GM18951 (cell line): ENCODE data around the gene ATRIP.
A peak's percentile ranks its signal among the peaks of the same experiment; 100 is the strongest.
"Not testable (repeated sequence)": the region's sequence is repeated elsewhere in the genome, so short reads cannot be mapped to it uniquely, and the experiment has no call there.

Source experiments
- POLR2A ChIP-seq: IDR thresholded peaks from 4 replicates; pipeline ENCODE4 v1.6.1; 2011; ENCODE audit warnings: mild to moderate bottlenecking; ENCODE audit not compliant: insufficient read length, insufficient read depth; ENCODE audit errors: extremely low read depth
- in situ Hi-C: fragments of 300-500 bp; cut with MboI; formaldehyde crosslinking; loops from one replicate; pipeline ENCODE4 v1.12.0; 2022; ENCODE audit warnings: low sequenced_read_pairs, mixed read lengths, inconsistent platforms; ENCODE audit not compliant: unreplicated experiment

The ATRIP gene

DNA sequence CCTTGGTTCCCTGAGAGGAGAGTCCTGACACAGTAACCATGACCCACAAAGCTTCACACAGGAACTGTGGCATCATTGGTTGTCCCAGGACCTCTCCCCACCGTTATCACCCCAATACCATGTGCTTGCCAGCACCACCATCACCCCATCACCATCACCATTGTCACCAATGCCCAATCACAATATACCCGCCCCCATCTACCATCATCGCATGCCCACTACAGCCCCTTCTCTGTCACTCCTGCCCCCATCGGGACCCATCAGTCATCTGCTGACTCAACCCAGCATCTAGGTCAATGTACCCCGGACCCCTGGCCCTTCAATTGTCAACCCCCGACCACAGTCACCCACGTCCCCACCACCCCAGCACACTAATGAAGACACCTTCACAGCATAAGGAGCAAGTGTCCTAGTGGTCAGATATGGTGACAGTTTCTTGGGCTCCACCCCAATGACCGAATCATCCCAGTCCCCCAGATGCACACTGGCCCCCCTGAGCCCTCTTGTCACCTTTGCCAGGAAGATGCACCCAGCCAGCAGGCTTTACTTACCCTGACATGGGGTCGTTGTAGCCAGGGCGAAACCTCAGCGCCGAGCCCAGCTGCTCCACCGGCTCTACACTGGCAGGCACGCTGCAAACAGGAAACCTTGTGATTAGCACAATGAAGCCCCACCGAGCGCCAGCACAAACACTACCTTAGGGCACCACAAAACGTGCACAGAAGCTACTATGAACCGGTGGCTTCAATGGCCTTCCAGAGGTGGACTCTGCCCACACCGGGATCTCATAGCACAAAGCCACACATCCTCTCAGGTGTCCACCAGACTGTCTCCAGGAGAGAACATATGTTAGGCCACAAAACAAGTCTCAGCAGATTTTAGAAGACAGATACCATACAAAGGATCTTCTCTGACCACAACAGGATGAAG, 32.4 kb downstream of the ATRIP start:
- in situ Hi-C loops, result no loop called here
- TF ChIP-seq POLR2A, result no peak

DNA sequence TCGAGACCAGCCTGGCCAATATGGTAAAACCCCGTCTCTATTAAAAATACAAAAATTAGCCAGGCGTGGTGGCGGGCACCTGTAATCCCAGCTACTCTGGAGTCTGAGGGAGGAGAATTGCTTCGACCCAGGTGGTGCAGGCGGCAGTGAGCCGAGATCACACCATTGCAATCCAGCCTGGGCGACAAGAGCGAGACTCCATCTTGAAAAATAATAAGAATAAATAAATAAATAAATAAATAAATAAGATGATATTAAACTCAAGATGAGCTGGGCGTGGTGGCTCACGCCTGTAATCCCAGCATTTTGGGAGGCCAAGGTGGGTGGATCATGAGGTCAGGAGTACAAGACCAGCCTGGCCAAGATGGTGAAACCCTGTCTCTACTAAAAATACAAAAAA, 34.4 kb downstream of the ATRIP start:
- in situ Hi-C loops, result not testable (repeated sequence)

DNA sequence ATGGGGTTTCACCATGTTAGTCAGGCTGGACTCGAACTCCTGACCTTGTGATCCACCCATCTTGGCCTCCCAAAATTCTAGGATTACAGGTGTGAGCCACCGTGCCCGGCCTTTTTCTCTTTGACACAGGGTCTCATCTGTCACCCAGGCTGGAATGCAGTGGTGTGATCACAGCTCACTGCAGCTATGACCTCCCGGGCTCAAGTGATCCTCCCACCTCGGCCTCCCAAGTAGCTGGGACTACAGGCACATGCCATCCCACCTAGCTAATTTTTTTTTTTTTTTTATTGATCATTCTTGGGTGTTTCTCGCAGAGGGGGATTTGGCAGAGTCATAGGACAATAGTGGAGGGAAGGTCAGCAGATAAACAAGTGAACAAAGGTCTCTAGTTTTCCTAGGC, 36.3 kb downstream of the ATRIP start:
- in situ Hi-C loops, result not testable (repeated sequence)

DNA sequence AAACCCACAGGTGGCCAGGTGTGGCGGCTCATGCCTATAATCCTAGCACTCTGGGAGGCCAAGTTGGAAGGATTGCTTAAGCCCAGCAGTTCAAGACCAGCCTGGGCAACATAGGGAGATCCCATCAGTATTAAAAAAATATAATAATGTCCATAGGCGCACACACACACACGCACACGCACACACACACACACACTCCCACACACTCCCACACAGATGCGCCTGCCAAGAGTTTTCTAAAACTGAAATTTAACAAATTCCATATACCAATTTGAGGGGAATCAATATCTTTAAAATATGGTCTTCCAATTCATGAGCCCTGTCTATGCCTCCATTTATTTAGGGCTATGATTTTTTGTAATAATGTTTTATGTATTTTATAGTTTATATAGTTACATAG, 40.4 kb downstream of the ATRIP start:
- in situ Hi-C loops, result no loop called here
- no peak for TF ChIP-seq POLR2A

DNA sequence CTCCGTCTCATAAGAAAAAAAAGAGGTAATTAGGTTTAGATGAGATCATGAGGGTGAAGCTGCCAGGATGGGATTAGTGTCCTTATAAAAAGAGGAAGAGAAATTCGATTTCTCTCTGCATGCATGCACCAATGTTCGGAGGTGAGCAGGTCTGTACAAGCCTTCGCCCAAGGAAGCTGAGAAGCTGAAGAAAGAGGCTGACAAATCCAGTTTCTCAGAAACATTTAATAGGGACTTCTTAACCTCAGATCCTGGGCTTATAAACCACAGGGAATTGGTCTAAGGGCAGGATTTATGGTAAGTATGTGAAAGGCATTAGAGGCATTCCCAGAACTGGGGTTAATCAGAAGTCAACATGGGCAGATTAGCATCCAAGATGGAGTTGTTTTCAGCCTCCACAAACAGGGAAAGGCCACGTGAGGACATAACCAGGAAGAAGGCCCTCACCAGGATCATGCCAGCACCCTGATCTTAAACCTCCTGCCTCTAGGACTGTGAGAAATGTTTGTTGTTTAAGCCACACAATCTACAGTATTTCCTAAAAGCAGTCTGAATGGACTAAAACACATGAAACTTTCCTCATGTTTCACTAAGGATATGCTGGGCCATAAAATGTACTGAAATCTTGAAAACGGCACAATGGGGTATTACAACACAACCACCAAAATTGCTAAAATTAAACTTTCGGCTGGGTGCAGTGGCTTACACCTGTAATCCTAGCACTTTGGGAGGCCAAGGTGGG, 46.1 kb downstream of the ATRIP start:
- in situ Hi-C loops, result no loop called here
- no peak for TF ChIP-seq POLR2A

DNA sequence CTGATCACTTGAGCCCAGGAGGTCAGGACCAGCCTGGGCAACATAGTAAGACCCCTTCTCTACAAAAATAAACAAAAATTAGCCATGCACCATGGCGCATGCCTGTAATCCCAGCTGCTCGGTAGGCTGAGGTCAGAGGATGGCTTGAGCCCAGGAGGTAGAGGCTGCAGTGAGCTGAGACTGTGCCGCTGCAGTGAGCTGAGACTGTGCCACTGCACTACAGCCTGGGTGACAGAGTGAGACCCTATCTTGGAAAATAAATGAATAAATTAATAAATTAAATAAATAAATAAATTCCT, 46.6 kb downstream of the ATRIP start:
- TF ChIP-seq POLR2A, result no peak
- in situ Hi-C loops, result no loop called here

DNA sequence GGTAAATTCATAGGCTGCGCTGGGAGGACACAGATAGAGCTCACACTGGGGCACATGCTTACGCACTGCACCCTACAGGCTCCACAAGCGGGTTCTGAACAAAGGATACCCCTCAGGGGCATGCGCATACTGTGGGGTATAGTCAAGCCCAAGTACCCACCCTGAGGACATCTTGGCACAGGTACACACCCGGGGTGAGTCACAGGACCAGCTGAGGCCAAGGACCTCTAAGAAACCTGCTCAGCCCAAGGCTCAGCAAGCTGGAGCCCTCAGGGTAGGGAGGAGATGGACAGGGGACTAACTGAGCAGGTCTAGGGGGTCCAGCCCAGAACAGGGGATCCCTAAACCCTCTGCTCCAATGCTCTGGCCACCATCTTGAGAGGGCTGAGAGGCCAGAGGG, 54.1 kb downstream of the ATRIP start:
- TF ChIP-seq POLR2A, result no peak
- in situ Hi-C loops, result no loop called here

DNA sequence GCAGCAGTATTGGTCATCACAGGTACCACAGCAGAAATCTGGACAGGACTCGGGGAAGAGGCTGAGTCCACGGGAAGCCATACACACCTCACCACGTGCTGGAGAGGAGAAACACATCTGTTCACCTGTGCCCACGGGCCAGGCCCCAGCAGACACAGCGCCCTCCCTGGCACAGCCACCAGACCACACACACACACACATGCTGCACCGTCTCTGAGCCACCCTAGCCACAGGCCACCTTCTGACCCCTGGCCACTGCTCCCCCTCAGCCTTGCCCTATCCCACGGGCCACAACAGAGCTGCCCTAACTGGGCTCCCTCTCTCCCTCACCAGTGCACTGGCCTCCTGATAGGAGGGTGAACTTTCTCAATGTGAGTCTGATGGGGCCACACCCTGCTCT, 54.7 kb downstream of the ATRIP start:
- in situ Hi-C loops, result no loop called here
- TF ChIP-seq POLR2A, result no peak

DNA sequence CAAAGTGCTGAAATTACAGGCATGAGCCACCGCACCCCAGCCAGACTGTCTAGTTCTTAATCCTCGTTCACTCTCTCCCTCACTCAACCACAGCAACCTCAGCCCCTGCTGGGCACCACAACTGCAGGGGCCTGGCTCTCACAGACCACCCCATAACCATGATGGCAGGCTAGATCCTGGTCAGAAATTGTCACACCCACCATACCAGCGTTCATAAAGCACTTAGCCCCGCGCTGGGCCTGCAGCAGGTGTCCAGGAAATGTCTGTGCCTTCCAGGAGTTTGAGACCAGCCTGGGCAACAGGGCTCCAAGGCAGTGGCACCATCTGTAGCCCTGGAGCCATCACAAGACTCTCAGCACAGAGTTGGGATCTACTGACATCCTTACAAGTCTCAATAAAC, 55.6 kb downstream of the ATRIP start:
- TF ChIP-seq POLR2A, result no peak
- in situ Hi-C loops, result no loop called here

DNA sequence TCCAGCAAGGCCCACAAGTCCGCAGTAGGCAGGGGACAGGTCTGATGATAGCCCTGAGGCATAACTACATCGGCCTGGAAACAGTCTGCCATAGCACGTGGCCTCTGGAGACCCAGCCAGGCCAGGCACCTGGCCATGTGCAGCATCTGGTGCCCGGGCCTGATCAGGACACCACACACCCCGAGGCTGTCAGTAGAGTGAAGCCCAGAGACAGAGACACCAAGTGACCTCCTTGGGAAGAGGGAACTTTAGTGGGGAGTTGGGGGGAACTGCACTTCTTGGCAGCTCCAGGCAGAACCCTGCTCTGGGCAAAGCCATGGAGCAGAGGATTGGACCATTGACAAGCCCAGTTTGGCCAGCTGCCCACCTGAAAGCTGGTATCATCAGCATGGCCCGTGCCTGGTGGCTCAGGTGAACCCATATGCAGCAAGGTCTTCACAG, 56.2 kb downstream of the ATRIP start:
- TF ChIP-seq POLR2A, result no peak
- in situ Hi-C loops, result no loop called here

DNA sequence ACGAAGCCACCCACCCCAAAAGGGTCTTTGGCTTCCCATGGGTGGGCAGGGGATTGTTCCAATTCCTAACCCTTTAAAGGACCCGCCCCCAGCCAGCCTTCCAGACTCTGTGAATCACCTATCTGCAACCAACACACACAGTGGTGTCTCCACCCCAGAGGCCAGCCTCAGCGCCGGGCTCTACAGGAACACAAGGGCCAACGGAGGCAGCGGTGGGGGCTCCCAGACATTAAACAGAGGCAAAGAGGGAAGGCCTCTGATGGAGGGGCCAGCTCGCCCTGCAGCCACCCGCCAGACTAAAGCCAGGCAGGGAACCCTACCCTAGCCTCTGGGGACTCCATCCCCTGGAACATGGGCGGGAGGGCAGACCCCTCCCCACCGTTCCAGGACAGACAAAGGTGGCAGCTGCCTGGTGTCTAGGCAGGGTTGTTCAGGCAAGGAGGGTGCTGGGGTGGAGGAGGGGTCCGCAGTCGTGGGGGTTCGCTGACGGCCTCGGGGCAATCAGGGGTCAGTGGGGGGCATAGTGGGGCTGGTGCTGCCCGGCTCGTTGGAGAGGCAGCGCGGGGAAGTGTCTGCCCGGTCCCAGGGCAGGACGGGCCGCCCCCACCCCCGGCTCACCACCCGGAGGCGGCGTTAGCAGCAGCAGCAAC, 57.0 kb downstream of the ATRIP start:
- TF ChIP-seq POLR2A, result no peak
- in situ Hi-C loops, result no loop called here

DNA sequence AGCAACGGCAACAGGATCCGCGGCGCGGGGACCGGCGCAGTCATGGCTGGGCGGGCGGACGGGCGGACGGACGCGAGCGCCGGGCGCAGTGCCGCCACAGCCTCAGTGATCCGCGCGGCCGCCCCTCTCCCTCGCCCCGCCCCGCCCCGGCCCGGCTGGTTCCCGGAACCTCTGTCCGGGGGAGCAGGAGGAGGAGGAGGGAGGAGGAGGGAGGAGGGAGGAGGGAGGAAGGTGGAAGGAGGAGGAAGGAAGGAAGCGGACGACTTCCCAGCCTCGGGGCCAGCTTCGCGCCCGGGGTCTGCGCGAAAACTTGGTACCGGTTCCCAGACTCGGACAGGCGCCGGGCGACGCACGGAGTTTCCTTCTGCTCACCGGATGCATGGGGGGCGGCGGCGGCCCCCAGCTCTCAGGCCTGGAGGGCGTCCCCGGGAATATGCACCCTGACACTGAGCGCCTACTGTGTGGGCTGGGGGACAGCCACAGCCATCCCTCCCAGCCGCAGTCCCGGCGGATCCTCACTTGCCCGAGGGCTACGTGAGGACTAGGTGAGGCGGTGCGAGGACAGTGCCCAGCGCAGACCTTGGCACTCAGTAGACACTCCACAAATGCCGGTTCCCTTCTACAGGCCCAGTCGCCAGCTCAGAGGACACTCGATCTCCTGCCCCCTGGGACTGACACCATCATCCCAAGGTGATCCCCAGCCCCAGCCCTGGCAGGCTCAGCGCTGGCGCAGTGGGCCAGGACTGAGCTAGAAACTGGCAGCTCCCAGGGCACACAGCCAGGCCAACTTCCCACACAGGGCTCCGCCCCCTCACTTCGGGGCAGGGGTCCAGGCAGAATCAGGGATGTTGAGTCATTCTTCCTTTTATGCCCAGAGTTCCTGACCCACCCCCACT, 57.8 kb downstream of the ATRIP start, which contains the start of gene SHISA5:
Gene SHISA5 (minus strand): TSS at position 124 of the 896 bp plus-strand sequence. CDS start 80 bp downstream, at position 44.
- in situ Hi-C loops, result no loop called here
- TF ChIP-seq POLR2A, result peak; percentile 63

DNA sequence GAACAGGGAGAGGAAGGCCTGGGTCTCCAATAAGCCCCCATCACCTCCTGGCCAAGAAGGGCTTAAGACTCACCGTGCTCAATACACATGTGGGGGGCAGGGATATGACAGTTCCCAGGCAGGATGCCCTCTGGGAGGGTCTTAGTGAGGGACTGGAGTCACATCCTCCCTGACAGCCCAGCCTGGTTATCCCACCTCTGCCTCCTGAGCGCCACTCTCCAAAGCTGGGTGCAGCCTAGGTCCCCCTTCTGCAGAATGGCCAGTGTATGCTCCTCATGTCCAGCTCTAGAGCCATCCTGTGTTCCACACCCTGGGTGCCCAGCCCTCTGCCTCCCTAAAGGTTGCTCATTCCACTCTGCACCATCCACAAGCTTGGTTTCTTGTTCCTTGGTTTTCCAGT, 58.6 kb downstream of the ATRIP start:
- in situ Hi-C loops, result no loop called here
- TF ChIP-seq POLR2A, result no peak
